ENCODE measurements around the gene BAK1.
A peak's percentile ranks its signal among the peaks of the same experiment; 100 is the strongest.

BAK1 gene

DNA sequence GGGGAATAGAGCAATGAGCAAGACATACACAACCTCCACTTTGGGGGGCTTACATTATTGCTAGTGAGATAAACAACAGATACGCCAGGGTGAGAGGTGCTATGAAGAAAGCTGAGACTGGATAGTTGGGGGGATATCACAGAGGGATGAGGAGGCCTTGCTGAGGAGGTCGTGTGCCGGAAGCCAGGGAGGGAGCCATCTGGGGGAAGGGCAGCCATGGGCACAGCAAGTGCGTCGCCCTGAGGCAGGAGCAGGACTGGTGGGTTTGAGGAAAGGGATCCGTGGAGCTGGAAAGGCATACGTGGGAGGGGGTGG, 12.2 kb upstream of the BAK1 start:
- TF ChIP-seq, protein P1, sequence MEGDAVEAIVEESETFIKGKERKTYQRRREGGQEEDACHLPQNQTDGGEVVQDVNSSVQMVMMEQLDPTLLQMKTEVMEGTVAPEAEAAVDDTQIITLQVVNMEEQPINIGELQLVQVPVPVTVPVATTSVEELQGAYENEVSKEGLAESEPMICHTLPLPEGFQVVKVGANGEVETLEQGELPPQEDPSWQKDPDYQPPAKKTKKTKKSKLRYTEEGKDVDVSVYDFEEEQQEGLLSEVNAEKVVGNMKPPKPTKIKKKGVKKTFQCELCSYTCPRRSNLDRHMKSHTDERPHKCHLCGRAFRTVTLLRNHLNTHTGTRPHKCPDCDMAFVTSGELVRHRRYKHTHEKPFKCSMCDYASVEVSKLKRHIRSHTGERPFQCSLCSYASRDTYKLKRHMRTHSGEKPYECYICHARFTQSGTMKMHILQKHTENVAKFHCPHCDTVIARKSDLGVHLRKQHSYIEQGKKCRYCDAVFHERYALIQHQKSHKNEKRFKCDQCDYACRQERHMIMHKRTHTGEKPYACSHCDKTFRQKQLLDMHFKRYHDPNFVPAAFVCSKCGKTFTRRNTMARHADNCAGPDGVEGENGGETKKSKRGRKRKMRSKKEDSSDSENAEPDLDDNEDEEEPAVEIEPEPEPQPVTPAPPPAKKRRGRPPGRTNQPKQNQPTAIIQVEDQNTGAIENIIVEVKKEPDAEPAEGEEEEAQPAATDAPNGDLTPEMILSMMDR (IDR thresholded peaks at IDR 0.05; ENCODE audit: borderline replicate concordance, control extremely low read depth, extremely low read depth, insufficient read depth, missing control alignments) = no peak
- in situ Hi-C loops (cut with MboI; ENCODE audit: low sequenced_read_pairs, unreplicated experiment) = no loop called here

GRCh38 chr6:33591424-33592032, 11.5 kb upstream of the BAK1 start:
- DNase-seq (ENCODE audit: low spot score) = no peak
- in situ Hi-C loops (cut with MboI; ENCODE audit: low sequenced_read_pairs, unreplicated experiment) = no loop called here
- TF ChIP-seq, protein P1 (IDR thresholded peaks at IDR 0.05; ENCODE audit: borderline replicate concordance, control extremely low read depth, extremely low read depth, insufficient read depth, missing control alignments) = no peak

More for the DNA sequence above, 12.2 kb upstream of the BAK1 start:
- DNase-seq (ENCODE audit: low spot score) = no peak

GRCh38 chr6:33590531-33591198, 10.6 kb upstream of the BAK1 start:
- DNase-seq (ENCODE audit: low spot score) = no peak
- TF ChIP-seq, protein P1 (IDR thresholded peaks at IDR 0.05; ENCODE audit: borderline replicate concordance, control extremely low read depth, extremely low read depth, insufficient read depth, missing control alignments) = no peak
- in situ Hi-C loops (cut with MboI; ENCODE audit: low sequenced_read_pairs, unreplicated experiment) = no loop called here

- in situ Hi-C loops (cut with MboI; ENCODE audit: low sequenced_read_pairs, unreplicated experiment) = loop anchor here (5.0 kb wide), 1 partner anchor 112 kb away; no protein-coding TSS in a partner anchor
- DNase-seq (ENCODE audit: low spot score) = peak; percentile 82
- TF ChIP-seq, protein P1 (IDR thresholded peaks at IDR 0.05; ENCODE audit: borderline replicate concordance, control extremely low read depth, extremely low read depth, insufficient read depth, missing control alignments) = peak; percentile 78
These were observed 9.9 kb upstream of the BAK1 start for GRCh38 chr6:33589731-33590530.

- in situ Hi-C loops (cut with MboI; ENCODE audit: low sequenced_read_pairs, unreplicated experiment) = loop anchor here (5.0 kb wide), 1 partner anchor 113 kb away; no protein-coding TSS in a partner anchor
- no peak for DNase-seq (ENCODE audit: low spot score)
These were observed 9.3 kb upstream of the BAK1 start for GRCh38 chr6:33589392-33589730.

DNA sequence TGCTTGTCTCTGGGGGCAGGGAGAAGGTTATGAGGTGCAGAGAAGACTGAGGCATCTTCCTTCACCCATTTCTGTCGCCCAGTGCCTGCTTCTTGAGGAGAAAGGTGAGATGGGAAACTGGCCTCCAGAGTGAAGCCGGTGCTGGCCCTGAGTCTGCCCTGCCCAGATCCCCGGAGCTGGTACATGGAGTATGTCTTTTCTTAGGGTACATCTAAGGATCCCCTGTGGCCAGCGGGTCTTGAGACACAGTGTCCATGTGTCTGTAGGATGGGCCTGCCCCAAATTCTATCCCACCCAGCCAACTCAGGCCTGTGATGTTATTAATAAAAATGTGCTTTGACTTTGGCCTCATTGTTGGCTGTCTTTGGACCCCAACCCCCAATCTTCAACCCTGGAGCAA, 8.8 kb upstream of the BAK1 start:
- in situ Hi-C loops (cut with MboI; ENCODE audit: low sequenced_read_pairs, unreplicated experiment) = loop anchor here (5.0 kb wide), 1 partner anchor 113 kb away; no protein-coding TSS in a partner anchor
- TF ChIP-seq, protein P1 (IDR thresholded peaks at IDR 0.05; ENCODE audit: borderline replicate concordance, control extremely low read depth, extremely low read depth, insufficient read depth, missing control alignments) = no peak
- DNase-seq (ENCODE audit: low spot score) = no peak

More at GRCh38 chr6:33589392-33589730, 9.3 kb upstream of the BAK1 start:
- TF ChIP-seq, protein P1 (IDR thresholded peaks at IDR 0.05; ENCODE audit: borderline replicate concordance, control extremely low read depth, extremely low read depth, insufficient read depth, missing control alignments) = no peak

Measured in GM13976 (cell line).